Activated naive CD8-positive, alpha-beta T cell treated with anti-CD3 and anti-CD28 coated beads, Interleukin-2, amount 10 ng/mL, durations not matched to agents 7 days and 5 days (primary cell): ENCODE data around the gene ARPC1B. TPM values are rescaled to one million over a fixed set of nuclear protein-coding genes. Genes with fewer than 3 reads are reported as not detected.
"Not testable (repeated sequence)": the region's sequence is repeated elsewhere in the genome, so short reads cannot be mapped to it uniquely, and the experiment has no call there.

Source experiments
- ATAC-seq: fragments of 150-1000 bp; cut with Tn5 transposase; one replicate; pipeline ENCODE4 v1.10.0; 2021; ENCODE audit warnings: low read depth, moderate library complexity
- POLR2A ChIA-PET: fragments of 350-600 bp; sonication (Branson Sonifier 250); formaldehyde crosslinking; loops from one replicate; lab custom pipeline; 2021; ENCODE audit warnings: antibody characterized with exemption; lab: Charles Lee
- DNase-seq: peaks from one replicate; pipeline ENCODE4 v3.0.0; 2021
- H3K27ac Mint-ChIP-seq: one replicate; pipeline ENCODE4 v1.8.0; 2022; ENCODE audit warnings: mild to moderate bottlenecking, mixed read lengths
- H3K27me3 Mint-ChIP-seq: one replicate; pipeline ENCODE4 v1.8.0; 2022; ENCODE audit warnings: mild to moderate bottlenecking, moderate library complexity, mixed read lengths
- H3K36me3 Mint-ChIP-seq: one replicate; pipeline ENCODE4 v1.8.0; 2021; ENCODE audit warnings: mild to moderate bottlenecking, mixed read lengths
- H3K4me1 Mint-ChIP-seq: one replicate; pipeline ENCODE4 v1.8.0; 2021; ENCODE audit warnings: mixed read lengths
- H3K4me3 Mint-ChIP-seq: one replicate; pipeline ENCODE4 v1.8.0; 2022; ENCODE audit warnings: mild to moderate bottlenecking, moderate library complexity, mixed read lengths
- H3K9me3 Mint-ChIP-seq: one replicate; pipeline ENCODE4 v1.8.0; 2021; ENCODE audit warnings: mixed read lengths
- total RNA-seq, 2 experiments: library from RNA; stranded (reverse); gene quantifications; one replicate each; pipeline ENCODE4 v1.2.3, GENCODE V29; 2021

Gene ARPC1B
- total RNA-seq, 2 experiments from 2014 or later = 318 to 319 TPM

GRCh38 chr7:99386584-99387238, 12.2 kb downstream of the ARPC1B start:
- H3K4me1 Mint-ChIP-seq = peaks cover 11% of the 10 kb centered on the region

GRCh38 chr7:99387239-99387635, 12.7 kb downstream of the ARPC1B start:
- H3K9me3 Mint-ChIP-seq, ATAC-seq, H3K4me3 Mint-ChIP-seq, DNase-seq, H3K27me3 Mint-ChIP-seq: not testable (repeated sequence)
- POLR2A ChIA-PET = interaction anchor here (0.6 to 1.6 kb wide), 4 partner anchors 13 to 774 kb away, joined by 3 to 6 read pairs (median 4); partner anchors contain the start of genes BUD31 and PDAP1
- Mint-ChIP-seq H3K36me3 (peaks cover 21% of the 10 kb centered on the region), H3K27ac (peak overlapping the region; percentile 58), H3K4me1 (peaks cover 13% of the 10 kb centered on the region)

More at GRCh38 chr7:99386584-99387238, 12.2 kb downstream of the ARPC1B start:
- H3K36me3 Mint-ChIP-seq = peaks cover 18% of the 10 kb centered on the region
- DNase-seq (no peak), ATAC-seq (peak; percentile 74)
- H3K4me3 Mint-ChIP-seq = no peak overlapping the region
- no peaks in the 10 kb centered on the region for H3K9me3 Mint-ChIP-seq
- peak overlapping the region; percentile 58 for H3K27ac Mint-ChIP-seq
- POLR2A ChIA-PET = interaction anchor here (0.6 to 1.6 kb wide), 4 partner anchors 14 to 775 kb away, joined by 3 to 6 read pairs (median 4); partner anchors contain the start of genes BUD31 and PDAP1
- no peaks in the 10 kb centered on the region for H3K27me3 Mint-ChIP-seq

GRCh38 chr7:99387912-99388311, 13.4 kb downstream of the ARPC1B start:
- Mint-ChIP-seq H3K4me3 (no peak overlapping the region), H3K9me3 (no peaks in the 10 kb centered on the region), H3K27me3 (no peaks in the 10 kb centered on the region), H3K36me3 (peaks cover 21% of the 10 kb centered on the region), H3K27ac (no peak overlapping the region), H3K4me1 (peaks cover 16% of the 10 kb centered on the region)
- DNase-seq (no peak), ATAC-seq (no peak)
- POLR2A ChIA-PET = interaction anchor here (1.2 to 1.6 kb wide), 2 partner anchors 13 to 21 kb away, joined by 4 to 6 read pairs; partner anchors contain the start of genes BUD31 and PDAP1

GRCh38 chr7:99389772-99390171, 15.2 kb downstream of the ARPC1B start:
- no peak overlapping the region for H3K27ac Mint-ChIP-seq

GRCh38 chr7:99390941-99391602, 16.5 kb downstream of the ARPC1B start:
- Mint-ChIP-seq H3K27me3 (no peaks in the 10 kb centered on the region), H3K36me3 (peaks cover 19% of the 10 kb centered on the region), H3K27ac (no peak overlapping the region), H3K9me3 (no peaks in the 10 kb centered on the region), H3K4me3 (no peak overlapping the region), H3K4me1 (peaks cover 13% of the 10 kb centered on the region)
- ATAC-seq (no peak), DNase-seq (no peak)
- POLR2A ChIA-PET = interaction anchor here (1.1 to 7.3 kb wide), 7 partner anchors 9 to 65 kb away, joined by 3 to 67 read pairs (median 4); partner anchors contain the start of genes ARPC1A, ARPC1B, BUD31 and PDAP1

More at GRCh38 chr7:99389772-99390171, 15.2 kb downstream of the ARPC1B start:
- Mint-ChIP-seq H3K36me3 (peaks cover 19% of the 10 kb centered on the region), H3K4me1 (peaks cover 13% of the 10 kb centered on the region), H3K9me3 (no peaks in the 10 kb centered on the region), H3K4me3 (no peak overlapping the region), H3K27me3 (no peaks in the 10 kb centered on the region)
- ATAC-seq = no peak
- no peak for DNase-seq
- POLR2A ChIA-PET = interaction anchor here (0.7 to 7.3 kb wide), 5 partner anchors 9 to 168 kb away, joined by 3 to 67 read pairs (median 4); partner anchors contain the start of genes ARPC1A, BUD31 and PDAP1

GRCh38 chr7:99392046-99392445, 17.5 kb downstream of the ARPC1B start:
- Mint-ChIP-seq H3K4me3 (peak overlapping the region; percentile 25), H3K27ac (peak overlapping the region; percentile 32), H3K36me3 (peaks cover 18% of the 10 kb centered on the region), H3K27me3 (no peaks in the 10 kb centered on the region), H3K4me1 (peaks cover 13% of the 10 kb centered on the region), H3K9me3 (no peaks in the 10 kb centered on the region)
- POLR2A ChIA-PET = interaction anchor here (0.9 to 7.3 kb wide), 6 partner anchors 9 to 18 kb away, joined by 3 to 67 read pairs (median 4); partner anchors contain the start of genes ARPC1B, BUD31 and PDAP1
- ATAC-seq (no peak), DNase-seq (no peak)

- H3K36me3 Mint-ChIP-seq = peaks cover 17% of the 10 kb centered on the region
- H3K4me1 Mint-ChIP-seq = peaks cover 13% of the 10 kb centered on the region
- POLR2A ChIA-PET = interaction anchor here (0.5 to 7.3 kb wide), 6 partner anchors 8 to 37 kb away, joined by 3 to 67 read pairs (median 7); partner anchors contain the start of genes ARPC1B, BUD31 and PDAP1
- DNase-seq = peak; percentile 84
- peak overlapping the region; percentile 82 for H3K27ac Mint-ChIP-seq
- no peaks in the 10 kb centered on the region for H3K9me3 Mint-ChIP-seq
- no peaks in the 10 kb centered on the region for H3K27me3 Mint-ChIP-seq
- peak overlapping the region; percentile 69 for H3K4me3 Mint-ChIP-seq
- ATAC-seq = peak; percentile 90
Observed at GRCh38 chr7:99392659-99393354, 18.3 kb downstream of the ARPC1B start.

GRCh38 chr7:99393355-99394187, 19.0 kb downstream of the ARPC1B start:
- Mint-ChIP-seq H3K4me3 (peak overlapping the region; percentile 69), H3K4me1 (peaks cover 13% of the 10 kb centered on the region), H3K27me3 (no peaks in the 10 kb centered on the region), H3K9me3 (no peaks in the 10 kb centered on the region), H3K36me3 (peaks cover 16% of the 10 kb centered on the region), H3K27ac (peak overlapping the region; percentile 82)
- ATAC-seq (no peak), DNase-seq (no peak)
- POLR2A ChIA-PET = interaction anchor here (0.5 to 7.3 kb wide), 6 partner anchors 8 to 1166 kb away, joined by 3 to 67 read pairs (median 7); partner anchors contain the start of genes ARPC1B, BUD31 and PDAP1

GRCh38 chr7:99394188-99394502, 19.6 kb downstream of the ARPC1B start:
- Mint-ChIP-seq H3K4me3 (no peak overlapping the region), H3K36me3 (peaks cover 16% of the 10 kb centered on the region), H3K27me3 (no peaks in the 10 kb centered on the region), H3K27ac (peak overlapping the region; percentile 30), H3K4me1 (peaks cover 13% of the 10 kb centered on the region), H3K9me3 (no peaks in the 10 kb centered on the region)
- DNase-seq = no peak
- no peak for ATAC-seq
- POLR2A ChIA-PET = interaction anchor here (0.6 to 7.3 kb wide), 4 partner anchors 13 to 1165 kb away, joined by 4 to 67 read pairs (median 22); partner anchors contain the start of genes ARPC1B, BUD31 and PDAP1

- Mint-ChIP-seq H3K4me1 (peaks cover 13% of the 10 kb centered on the region), H3K27ac (peak overlapping the region; percentile 30), H3K4me3 (no peak overlapping the region), H3K36me3 (peaks cover 12% of the 10 kb centered on the region), H3K9me3 (no peaks in the 10 kb centered on the region), H3K27me3 (no peaks in the 10 kb centered on the region)
- DNase-seq (no peak), ATAC-seq (no peak)
- POLR2A ChIA-PET = interaction anchor here (7.3 kb wide), 1 partner anchor 12 kb away, joined by 67 read pairs; the partner anchor contains the start of genes BUD31 and PDAP1
Observed at GRCh38 chr7:99395616-99396327, 21.2 kb downstream of the ARPC1B start.

GRCh38 chr7:99396418-99397296, 22.1 kb downstream of the ARPC1B start:
- DNase-seq (no peak), ATAC-seq (no peak)
- Mint-ChIP-seq H3K4me1 (peaks cover 10% of the 10 kb centered on the region), H3K27ac (peak overlapping the region; percentile 21), H3K9me3 (no peaks in the 10 kb centered on the region), H3K27me3 (no peaks in the 10 kb centered on the region), H3K4me3 (no peak overlapping the region), H3K36me3 (peaks cover 16% of the 10 kb centered on the region)
- POLR2A ChIA-PET = interaction anchor here (1.0 kb wide), 1 partner anchor 10 kb away, joined by 3 read pairs; no protein-coding TSS in a partner anchor
